H1 (cell line): ENCODE measurements around the gene COX5A. TPM values are rescaled to one million over a fixed set of nuclear protein-coding genes. Genes with fewer than 3 reads are reported as not detected.
A peak's percentile ranks its signal among the peaks of the same experiment; 100 is the strongest.

Source experiments
- CEBPB ChIP-seq: IDR thresholded peaks from 2 replicates; pipeline ENCODE4 v1.6.1; 2012; ENCODE audit warnings: low read depth, low read length
- CHD2 ChIP-seq: IDR thresholded peaks from 2 replicates; pipeline ENCODE4 v1.6.1; 2012; ENCODE audit warnings: low read length, improper control_type of control experiment
- CHD7 ChIP-seq: fragments of 300-600 bp; sonication (generic); IDR thresholded peaks from 2 replicates; pipeline ENCODE4 v1.7.1; 2012; ENCODE audit warnings: low read length, moderate library complexity, mild to moderate bottlenecking, inconsistent platforms; ENCODE audit not compliant: insufficient replicate concordance
- HDAC6 ChIP-seq: IDR thresholded peaks from one replicate; pipeline ENCODE4 v1.7.1; 2012; ENCODE audit warnings: low read depth, mild to moderate bottlenecking, inconsistent platforms, low read length, moderate library complexity
- JUN ChIP-seq: IDR thresholded peaks from 2 replicates; pipeline ENCODE4 v1.6.1; 2011; ENCODE audit warnings: low read depth, mild to moderate bottlenecking, improper control_type of control experiment, low read length
- MAFK ChIP-seq: IDR thresholded peaks from 2 replicates; pipeline ENCODE4 v1.6.1; 2012; ENCODE audit warnings: low read depth, mild to moderate bottlenecking, improper control_type of control experiment, low read length
- NANOG ChIP-seq: IDR thresholded peaks from 2 replicates; pipeline ENCODE4 v1.6.1; 2011; ENCODE audit warnings: low read length, low read depth, mild to moderate bottlenecking, inconsistent platforms; ENCODE audit not compliant: insufficient read depth, poor library complexity, severe bottlenecking
- POLR2AphosphoS5 ChIP-seq: IDR thresholded peaks from 2 replicates; pipeline ENCODE4 v1.6.1; 2011; ENCODE audit warnings: low read depth, low read length
- RNF2 ChIP-seq: fragments of 200-900, 300-1000 bp; sonication (generic); IDR thresholded peaks from 2 replicates; pipeline ENCODE4 v1.7.1; 2016; ENCODE audit warnings: borderline replicate concordance, low read depth, mild to moderate bottlenecking, antibody characterized with exemption, low read length; ENCODE audit not compliant: poor library complexity, severe bottlenecking; ENCODE audit errors: missing control alignments
- SP2 ChIP-seq: IDR thresholded peaks from 2 replicates; pipeline ENCODE4 v1.6.1; 2012; ENCODE audit warnings: mild to moderate bottlenecking, low read length, inconsistent platforms
- TAF1 ChIP-seq: IDR thresholded peaks from 2 replicates; pipeline ENCODE4 v1.6.1; 2011; ENCODE audit warnings: mild to moderate bottlenecking, low read depth, low read length
- polyA plus RNA-seq, 7 experiments: library from polyadenylated mRNA; depleted of rRNA in 3 of 7; stranded (reverse) in 5 of 7; unstranded in 2 of 7; fragments of >200 nt in 5 of 7; fragments of 200-250 nt in 2 of 7; gene quantifications; 1 replicate in 5 of 7; 2 replicates in 1 of 7; 4 replicates in 1 of 7; pipeline versions ENCODE4 v1.2.1 to v1.2.3, GENCODE V29; 2011 to 2013; ENCODE audit warnings: missing spikeins in 2 of 7, mixed read lengths in 2 of 7
- total RNA-seq: library from RNA; stranded (reverse); fragmentation: NEBNext Ultra II Directional; extraction: Animal tissue kit (Norgen Biotek cat#: 25700); gene quantifications from 2 replicates; pipeline ENCODE4 v1.2.1, GENCODE V29; 2021

Gene COX5A
- total and polyA plus RNA-seq, 2 of the 8 experiments (the other 6 are each of a cell fraction or from before 2014, with no cell fraction given): 270 to 367 TPM

- TF ChIP-seq CHD7: no peak
- no peak for TF ChIP-seq NANOG
- no peak for TF ChIP-seq SP2
- peak; percentile 95 for TF ChIP-seq TAF1
- TF ChIP-seq JUN: no peak
- peak; percentile 50; the same call in 1 of the 2 replicates for TF ChIP-seq CHD2
- TF ChIP-seq MAFK: no peak
- TF ChIP-seq HDAC6: no peak
- TF ChIP-seq CEBPB: no peak
- peak; percentile 92 for TF ChIP-seq POLR2AphosphoS5
- TF ChIP-seq RNF2: no peak
Measured at GRCh38 chr15:74889883-74890664, 47.8 kb downstream of the COX5A start, which contains the start of gene MPI (continued).
